ENCODE measurements around the gene RASSF5. TPM values are rescaled to one million over a fixed set of nuclear protein-coding genes. Genes with fewer than 3 reads are reported as not detected.
A peak's percentile ranks its signal among the peaks of the same experiment; 100 is the strongest.

RASSF5 gene
- total and polyA plus RNA-seq, 10 of the 15 experiments (the other 5 are each of a cell fraction or from before 2014, with no cell fraction given): 14.0 to 89.6 (median 68.9) TPM

DNA sequence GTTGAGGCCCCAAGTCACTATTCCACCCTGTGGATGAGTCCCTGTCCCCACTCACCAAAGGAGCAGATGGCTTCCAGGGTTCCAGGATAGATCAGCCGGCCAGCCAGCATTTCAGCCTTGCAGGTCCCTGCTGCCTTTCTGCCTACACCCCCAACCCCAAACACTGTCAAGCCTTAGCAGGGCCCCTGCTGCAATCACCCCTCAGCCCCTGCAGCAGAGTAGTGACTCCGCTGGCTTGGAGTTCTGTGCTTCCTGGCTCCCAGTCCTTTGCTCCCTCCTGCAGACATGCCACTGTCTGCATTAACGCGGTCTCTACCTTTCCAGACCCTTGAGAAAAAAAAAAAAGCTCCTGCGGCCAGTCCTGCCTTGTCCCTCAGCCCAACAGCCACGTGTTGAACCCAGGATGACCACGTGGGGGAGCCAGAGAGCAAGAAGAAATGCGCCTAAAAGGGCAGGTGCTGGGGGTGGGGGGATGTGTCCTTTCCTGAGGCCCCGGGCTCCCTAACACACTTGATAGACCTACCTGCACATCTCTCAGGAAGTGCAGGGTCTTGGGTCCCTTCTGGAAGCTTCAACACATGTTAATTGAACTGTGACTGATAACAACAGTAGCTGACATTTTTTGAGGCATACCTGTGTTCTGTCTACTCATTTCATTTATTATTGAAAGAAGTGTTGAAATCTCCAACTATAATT, 37.4 kb downstream of the RASSF5 start:
- BruUV-seq (replicated peaks): no TSS peak
- in situ Hi-C loops (cut with MboI): loop anchor here (5.0 kb wide), 1 partner anchor 38 kb away; no protein-coding TSS in a partner anchor
- Histone ChIP-seq H4K20me1 (ENCODE audit: control insufficient read depth, insufficient read depth) (no peaks in the 10 kb centered on the region), H3K27me3 (replicated peaks in 1 of 2; ENCODE audit: control insufficient read depth in 2 of 2, insufficient read depth in 2 of 2, low read length in 1 of 2) (no peaks in the 10 kb centered on the region), H3K36me3 (ENCODE audit: control insufficient read depth in 2 of 2, insufficient read depth in 2 of 2, low read length in 1 of 2) (no peaks in the 10 kb centered on the region), H3K27ac (ENCODE audit: control insufficient read depth, insufficient read depth) (no peak overlapping the region), H3K4me1 (ENCODE audit: control insufficient read depth, insufficient read depth, low read length) (no peaks in the 10 kb centered on the region; the same call in 1 of the 2 replicates), H3K4me3 (no peak overlapping the region), H3K9me3 (replicated peaks; ENCODE audit: control insufficient read depth, insufficient read depth, low read length) (no peaks in the 10 kb centered on the region), H3K4me2 (ENCODE audit: control insufficient read depth, insufficient read depth) (no peak overlapping the region), H2AFZ (ENCODE audit: control insufficient read depth, low read depth, low read length) (peak overlapping the region; percentile 25; the same call in 1 of the 2 replicates), H3K79me2 (ENCODE audit: control insufficient read depth, insufficient read depth, low read length) (no peaks in the 10 kb centered on the region), H3K9ac (ENCODE audit: control insufficient read depth, insufficient read depth, low read length) (no peak overlapping the region)
- peak; percentile 66 for FAIRE-seq
- RAD21 ChIA-PET (ENCODE audit: unreplicated experiment): interaction anchor here (0.5 to 5.2 kb wide), 33 partner anchors 11 to 936 kb away, joined by 3 to 95 read pairs (median 9); partner anchors contain the start of genes DYRK3, IKBKE and RASSF5
- CTCF ChIA-PET: interaction anchor here (0.6 to 9.4 kb wide), 43 partner anchors 10 to 478 kb away, joined by 3 to 440 read pairs (median 7); partner anchors contain the start of genes DYRK3, EIF2D and IKBKE
- POLR2A ChIA-PET: interaction anchor here (0.6 to 2.6 kb wide), 9 partner anchors 11 to 79 kb away, joined by 3 to 24 read pairs (median 6); no protein-coding TSS in a partner anchor
- SMC1A ChIA-PET (ENCODE audit: uncharacterized antibody, unreplicated experiment): interaction anchor here (0.6 to 10.8 kb wide), 38 partner anchors 8 to 637 kb away, joined by 3 to 311 read pairs (median 6); partner anchors contain the start of gene DYRK3
- intact Hi-C loops (cut with micrococcal nuclease; ENCODE audit: unreplicated experiment): loop anchor here (1.0 to 2.0 kb wide), 2 partner anchors 39 to 66 kb away; no protein-coding TSS in a partner anchor
- peak; percentile 98 for ATAC-seq
- 13% methylated on average over 9 of the region's 9 CpGs for WGBS (ENCODE audit: insufficient coverage, insufficient replicate concordance, low lambda C conversion rate, missing lambda C conversion rate)
- DNase-seq (ENCODE audit: low read depth, low spot score): no peak
- 0 out of 2 replicates have a peak, but pooled peaks have one; percentile 12 for TF ChIP-seq HDGF (IDR thresholded peaks at IDR 0.05)
- peak; percentile 59; the same call in 1 of the 2 replicates for TF ChIP-seq CHD2 (IDR thresholded peaks at IDR 0.05; ENCODE audit: borderline replicate concordance, low read depth, low read length)
- TF ChIP-seq, protein P1, sequence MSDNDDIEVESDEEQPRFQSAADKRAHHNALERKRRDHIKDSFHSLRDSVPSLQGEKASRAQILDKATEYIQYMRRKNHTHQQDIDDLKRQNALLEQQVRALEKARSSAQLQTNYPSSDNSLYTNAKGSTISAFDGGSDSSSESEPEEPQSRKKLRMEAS (IDR thresholded peaks at IDR 0.05; ENCODE audit: low read depth, low read length): peak; percentile 94
- TF ChIP-seq POU2F2 (IDR thresholded peaks at IDR 0.05; ENCODE audit: borderline replicate concordance, low read depth, low read length): peak; percentile 47; the same call in 1 of the 3 replicates
- TF ChIP-seq HCFC1 (IDR thresholded peaks at IDR 0.05; ENCODE audit: low read length): no peak
- TF ChIP-seq, protein P2, sequence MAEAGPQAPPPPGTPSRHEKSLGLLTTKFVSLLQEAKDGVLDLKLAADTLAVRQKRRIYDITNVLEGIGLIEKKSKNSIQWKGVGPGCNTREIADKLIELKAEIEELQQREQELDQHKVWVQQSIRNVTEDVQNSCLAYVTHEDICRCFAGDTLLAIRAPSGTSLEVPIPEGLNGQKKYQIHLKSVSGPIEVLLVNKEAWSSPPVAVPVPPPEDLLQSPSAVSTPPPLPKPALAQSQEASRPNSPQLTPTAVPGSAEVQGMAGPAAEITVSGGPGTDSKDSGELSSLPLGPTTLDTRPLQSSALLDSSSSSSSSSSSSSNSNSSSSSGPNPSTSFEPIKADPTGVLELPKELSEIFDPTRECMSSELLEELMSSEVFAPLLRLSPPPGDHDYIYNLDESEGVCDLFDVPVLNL (IDR thresholded peaks at IDR 0.05; ENCODE audit: low read depth, low read length): no peak
- TF ChIP-seq, protein P3, sequence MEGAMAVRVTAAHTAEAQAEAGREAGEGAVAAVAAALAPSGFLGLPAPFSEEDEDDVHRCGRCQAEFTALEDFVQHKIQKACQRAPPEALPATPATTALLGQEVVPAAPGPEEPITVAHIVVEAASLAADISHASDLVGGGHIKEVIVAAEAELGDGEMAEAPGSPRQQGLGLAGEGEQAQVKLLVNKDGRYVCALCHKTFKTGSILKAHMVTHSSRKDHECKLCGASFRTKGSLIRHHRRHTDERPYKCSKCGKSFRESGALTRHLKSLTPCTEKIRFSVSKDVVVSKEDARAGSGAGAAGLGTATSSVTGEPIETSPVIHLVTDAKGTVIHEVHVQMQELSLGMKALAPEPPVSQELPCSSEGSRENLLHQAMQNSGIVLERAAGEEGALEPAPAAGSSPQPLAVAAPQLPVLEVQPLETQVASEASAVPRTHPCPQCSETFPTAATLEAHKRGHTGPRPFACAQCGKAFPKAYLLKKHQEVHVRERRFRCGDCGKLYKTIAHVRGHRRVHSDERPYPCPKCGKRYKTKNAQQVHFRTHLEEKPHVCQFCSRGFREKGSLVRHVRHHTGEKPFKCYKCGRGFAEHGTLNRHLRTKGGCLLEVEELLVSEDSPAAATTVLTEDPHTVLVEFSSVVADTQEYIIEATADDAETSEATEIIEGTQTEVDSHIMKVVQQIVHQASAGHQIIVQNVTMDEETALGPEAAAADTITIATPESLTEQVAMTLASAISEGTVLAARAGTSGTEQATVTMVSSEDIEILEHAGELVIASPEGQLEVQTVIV (IDR thresholded peaks at IDR 0.05; ENCODE audit: borderline replicate concordance, partially characterized antibody): no peak
- TF ChIP-seq, protein P4, sequence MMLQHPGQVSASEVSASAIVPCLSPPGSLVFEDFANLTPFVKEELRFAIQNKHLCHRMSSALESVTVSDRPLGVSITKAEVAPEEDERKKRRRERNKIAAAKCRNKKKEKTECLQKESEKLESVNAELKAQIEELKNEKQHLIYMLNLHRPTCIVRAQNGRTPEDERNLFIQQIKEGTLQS (IDR thresholded peaks at IDR 0.05; ENCODE audit: borderline replicate concordance, extremely low read depth, low read depth, low read length): 0 out of 2 replicates have a peak, but pooled peaks have one; percentile 14
- TF ChIP-seq ZNF207 (IDR thresholded peaks at IDR 0.05; ENCODE audit: borderline replicate concordance): peak; percentile 47; the same call in 1 of the 2 replicates
- no peak for TF ChIP-seq ZNF274 (IDR thresholded peaks at IDR 0.05; ENCODE audit: insufficient read depth, insufficient read length)
- no peak for TF ChIP-seq SREBF1 (IDR thresholded peaks at IDR 0.05; ENCODE audit: low read length)
- TF ChIP-seq, protein P5, sequence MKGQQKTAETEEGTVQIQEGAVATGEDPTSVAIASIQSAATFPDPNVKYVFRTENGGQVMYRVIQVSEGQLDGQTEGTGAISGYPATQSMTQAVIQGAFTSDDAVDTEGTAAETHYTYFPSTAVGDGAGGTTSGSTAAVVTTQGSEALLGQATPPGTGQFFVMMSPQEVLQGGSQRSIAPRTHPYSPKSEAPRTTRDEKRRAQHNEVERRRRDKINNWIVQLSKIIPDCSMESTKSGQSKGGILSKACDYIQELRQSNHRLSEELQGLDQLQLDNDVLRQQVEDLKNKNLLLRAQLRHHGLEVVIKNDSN (IDR thresholded peaks at IDR 0.05; ENCODE audit: borderline replicate concordance, extremely low read length, insufficient read depth, low read depth, low read length): no peak
- TF ChIP-seq, protein P6, sequence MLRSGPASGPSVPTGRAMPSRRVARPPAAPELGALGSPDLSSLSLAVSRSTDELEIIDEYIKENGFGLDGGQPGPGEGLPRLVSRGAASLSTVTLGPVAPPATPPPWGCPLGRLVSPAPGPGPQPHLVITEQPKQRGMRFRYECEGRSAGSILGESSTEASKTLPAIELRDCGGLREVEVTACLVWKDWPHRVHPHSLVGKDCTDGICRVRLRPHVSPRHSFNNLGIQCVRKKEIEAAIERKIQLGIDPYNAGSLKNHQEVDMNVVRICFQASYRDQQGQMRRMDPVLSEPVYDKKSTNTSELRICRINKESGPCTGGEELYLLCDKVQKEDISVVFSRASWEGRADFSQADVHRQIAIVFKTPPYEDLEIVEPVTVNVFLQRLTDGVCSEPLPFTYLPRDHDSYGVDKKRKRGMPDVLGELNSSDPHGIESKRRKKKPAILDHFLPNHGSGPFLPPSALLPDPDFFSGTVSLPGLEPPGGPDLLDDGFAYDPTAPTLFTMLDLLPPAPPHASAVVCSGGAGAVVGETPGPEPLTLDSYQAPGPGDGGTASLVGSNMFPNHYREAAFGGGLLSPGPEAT (IDR thresholded peaks at IDR 0.05; ENCODE audit: low read depth): 0 out of 2 replicates have a peak, but pooled peaks have one; percentile 31
- peak; percentile 38; the same call in 1 of the 2 replicates for TF ChIP-seq SMARCA5 (IDR thresholded peaks at IDR 0.05)
- TF ChIP-seq TCF12 (IDR thresholded peaks at IDR 0.05; ENCODE audit: low read depth, low read length): peak; percentile 72; the same call in 1 of the 2 replicates
